Renal cortical epithelial cell (primary cell): Measurements from ENCODE around the gene PLEKHG5. TPM values are rescaled to one million over a fixed set of nuclear protein-coding genes. Genes with fewer than 3 reads are reported as not detected.
A peak's percentile ranks its signal among the peaks of the same experiment; 100 is the strongest.

Experiments used
- DNase-seq: peaks from one replicate; pipeline ENCODE4 v3.0.0-alpha.2; 2011; ENCODE audit warnings: low read depth
- total RNA-seq: library from RNA; depleted of rRNA; stranded (reverse); fragments of >200 nt; gene quantifications from 2 replicates; pipeline ENCODE4 v1.2.3, GENCODE V29; 2014

The PLEKHG5 gene
- total RNA-seq, 1 donor from 2014 or later = 22.2 TPM

DNA sequence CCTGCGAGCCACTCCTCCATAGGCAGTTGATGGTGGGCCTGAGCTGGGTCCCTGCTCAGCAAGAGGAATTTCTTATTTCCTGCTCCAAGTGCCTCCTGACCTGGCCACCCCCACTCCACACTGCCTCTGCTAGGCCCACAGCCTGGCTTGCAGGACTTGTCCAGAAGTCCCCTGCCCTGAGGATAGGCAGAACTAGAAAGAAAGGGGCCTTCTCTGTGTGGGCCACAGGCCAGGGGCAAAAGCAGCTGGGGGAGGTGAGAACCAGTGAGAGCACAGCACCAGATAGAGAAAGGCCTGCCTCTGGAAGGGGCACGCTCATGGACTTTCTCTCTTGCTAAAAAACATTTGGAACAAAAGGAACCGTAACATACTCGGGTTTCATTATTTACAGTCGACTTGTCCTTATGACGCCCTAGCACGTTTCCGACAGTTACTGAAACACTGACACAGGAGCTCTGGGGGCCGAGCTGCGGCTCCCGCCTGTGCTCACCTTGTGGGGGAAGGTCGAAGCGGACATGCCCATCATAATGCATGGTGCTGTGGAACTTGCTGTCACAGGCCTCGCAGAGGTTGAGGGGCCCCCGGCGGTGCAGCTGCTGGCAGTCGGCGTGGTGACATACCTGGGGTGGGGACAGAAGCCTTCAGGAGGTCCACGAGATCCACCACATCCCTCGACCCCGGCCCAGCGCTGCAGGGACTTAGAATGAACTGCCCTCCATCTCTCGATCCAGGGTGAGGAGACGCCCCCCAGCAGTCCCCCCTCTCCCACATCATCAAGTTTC, 14.2 kb downstream of the PLEKHG5 start:
- no peak for DNase-seq

DNA sequence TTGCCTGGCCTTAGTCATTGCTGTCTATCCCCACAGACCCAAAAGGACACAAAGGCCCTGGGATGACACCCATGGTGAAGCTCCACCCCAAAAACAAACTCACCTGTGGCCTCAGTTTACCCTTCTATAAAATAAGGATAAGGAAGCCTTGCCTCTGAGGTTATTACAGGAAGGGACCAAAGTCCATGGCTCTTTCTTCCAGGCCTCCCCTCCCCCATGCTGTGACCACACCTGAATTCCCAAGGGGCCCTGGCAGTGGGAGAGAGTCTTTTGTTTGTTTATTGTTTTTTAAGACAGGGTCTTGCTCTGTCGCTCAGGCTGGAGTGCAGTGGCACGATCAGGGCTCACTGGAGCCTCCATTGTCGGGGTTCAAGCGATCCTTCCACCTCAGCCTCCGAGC, 15.0 kb downstream of the PLEKHG5 start:
- DNase-seq = no peak

DNA sequence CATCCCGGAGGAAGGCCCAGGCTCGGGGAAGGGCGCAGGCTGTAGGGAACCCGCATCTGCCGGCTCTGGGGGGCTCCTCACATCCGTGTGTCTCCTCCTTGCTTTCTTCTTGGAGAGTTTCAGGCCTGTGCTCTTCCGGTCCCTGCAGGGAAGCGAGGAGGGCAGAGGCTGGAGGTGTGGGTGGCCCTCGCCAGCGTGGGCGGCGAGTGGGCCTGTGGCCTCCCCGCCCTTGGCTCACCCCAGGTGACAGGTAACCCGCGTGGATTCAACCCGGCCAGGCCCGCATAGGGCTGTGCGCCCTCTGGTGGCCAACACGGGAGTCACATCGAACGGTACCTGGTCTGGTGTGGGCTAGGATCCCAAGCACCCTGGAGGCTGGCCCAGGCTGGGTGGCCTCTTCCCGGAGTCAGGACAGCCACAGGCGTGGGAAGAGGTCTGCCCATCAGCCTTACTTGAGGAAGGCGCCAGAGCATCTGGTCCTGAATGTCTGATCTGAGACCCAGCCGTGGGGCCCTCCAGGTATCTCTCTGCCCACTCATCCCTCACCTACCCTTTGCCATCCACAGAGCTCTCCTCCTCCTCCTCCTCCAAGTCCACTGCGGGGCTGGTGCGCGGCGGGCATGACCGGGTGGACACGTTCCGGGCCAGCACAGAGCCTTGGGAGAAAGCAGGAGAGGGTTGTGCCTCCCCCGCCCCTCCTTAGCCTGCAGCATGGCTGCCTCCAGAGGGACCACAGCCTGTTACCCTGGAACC, 15.9 kb downstream of the PLEKHG5 start:
- no peak for DNase-seq

DNA sequence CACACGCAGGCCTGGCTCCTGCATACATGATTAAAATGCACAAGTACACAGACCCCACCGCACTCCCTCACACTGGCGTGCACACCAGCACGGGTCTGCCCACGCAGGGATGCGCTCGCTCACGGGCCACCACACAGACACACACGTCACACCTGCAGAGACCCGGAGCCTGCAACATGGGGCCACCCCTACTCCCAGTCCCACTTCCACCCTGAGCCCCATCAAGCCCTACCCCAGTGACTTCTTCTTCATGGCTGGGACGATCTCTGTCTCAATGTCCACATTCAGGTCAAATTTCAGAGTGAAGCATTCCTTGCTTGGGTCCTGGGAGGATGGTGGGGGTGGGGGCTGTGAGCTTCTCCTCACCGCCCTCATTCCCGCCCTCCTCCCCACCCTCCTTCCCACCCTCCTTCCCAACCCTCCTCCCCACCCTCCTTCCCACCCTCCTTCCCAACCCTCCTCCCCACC, 16.6 kb downstream of the PLEKHG5 start:
- DNase-seq = no peak

DNA sequence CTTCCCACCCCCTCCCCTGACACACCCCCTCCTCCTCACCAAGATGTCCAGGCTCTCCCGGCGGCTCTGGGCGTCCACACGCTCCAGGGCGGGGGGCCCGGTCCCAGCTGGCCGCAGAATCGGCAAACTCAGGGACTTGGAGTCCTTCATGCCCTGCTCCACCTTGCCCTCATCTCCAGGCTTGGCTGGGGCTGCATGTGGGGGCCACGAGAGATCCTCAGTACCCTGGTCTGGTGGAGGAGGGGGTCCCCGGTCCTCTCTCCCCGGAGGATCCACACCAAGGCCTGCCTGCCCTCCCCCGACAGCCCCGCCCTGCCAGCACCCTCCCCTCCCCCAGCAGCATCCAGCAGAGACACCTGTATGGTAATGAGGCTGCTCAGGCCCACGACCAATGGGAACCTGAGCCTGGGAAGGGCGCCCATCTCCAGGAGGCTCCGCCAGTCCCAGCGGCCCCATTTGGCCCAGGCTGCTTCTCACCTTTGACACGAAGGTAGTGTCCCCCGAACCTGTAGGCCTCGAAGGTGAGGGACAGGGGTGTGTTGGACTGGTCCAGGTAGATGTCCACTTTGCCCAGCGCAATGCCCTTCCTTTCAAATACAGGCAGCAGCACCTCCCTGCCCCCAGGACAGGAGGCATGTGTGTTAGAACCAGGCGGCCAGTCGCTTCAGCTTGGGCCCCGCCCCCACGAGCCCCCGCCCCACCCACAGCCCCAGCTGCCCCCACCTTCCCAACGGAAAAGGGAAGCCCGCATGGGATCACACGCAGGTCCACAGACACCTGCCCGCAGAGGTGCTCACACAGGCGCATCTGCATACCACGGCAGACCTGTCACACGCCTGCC, 17.3 kb downstream of the PLEKHG5 start:
- no peak for DNase-seq

DNA sequence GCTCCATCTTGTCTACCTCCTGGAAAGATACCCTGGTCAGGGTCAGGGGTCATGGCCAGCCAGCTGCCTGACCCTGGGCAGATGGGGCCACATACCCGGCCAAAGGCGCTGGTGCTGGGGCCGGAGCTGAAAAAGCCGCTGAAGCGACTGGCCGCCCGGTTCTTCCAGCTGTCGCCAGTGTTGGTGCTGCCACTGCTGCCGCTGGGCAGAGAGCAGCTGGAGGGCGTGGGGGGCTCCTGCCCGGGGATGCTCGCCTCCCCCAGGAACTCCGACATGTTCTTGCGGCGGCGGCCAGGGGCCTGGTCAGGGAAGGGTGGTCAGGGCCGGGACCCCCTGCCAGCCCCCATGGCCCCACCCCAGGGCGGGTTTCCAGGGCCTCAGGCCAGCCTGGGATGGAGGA, 18.3 kb downstream of the PLEKHG5 start:
- DNase-seq = no peak

DNA sequence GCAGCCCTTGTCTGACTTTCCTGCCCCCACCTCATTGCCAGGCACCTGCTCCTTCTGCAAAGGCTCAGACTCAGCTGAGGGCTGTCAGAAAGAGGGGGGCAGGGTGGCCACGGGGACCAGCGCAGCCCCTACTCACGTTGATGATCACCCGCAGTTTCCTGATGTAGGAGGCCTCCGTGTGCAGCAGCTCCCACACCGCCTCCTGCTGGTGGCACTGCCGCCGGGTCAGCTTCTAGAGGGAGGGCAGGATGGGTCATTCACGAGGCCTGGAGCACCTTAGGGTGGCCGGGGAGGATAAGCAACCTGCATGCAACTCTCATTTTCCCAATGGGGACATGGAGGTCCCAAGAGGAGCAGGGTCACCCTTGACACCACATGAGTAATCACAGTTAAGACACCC, 19.1 kb downstream of the PLEKHG5 start:
- DNase-seq = no peak

DNA sequence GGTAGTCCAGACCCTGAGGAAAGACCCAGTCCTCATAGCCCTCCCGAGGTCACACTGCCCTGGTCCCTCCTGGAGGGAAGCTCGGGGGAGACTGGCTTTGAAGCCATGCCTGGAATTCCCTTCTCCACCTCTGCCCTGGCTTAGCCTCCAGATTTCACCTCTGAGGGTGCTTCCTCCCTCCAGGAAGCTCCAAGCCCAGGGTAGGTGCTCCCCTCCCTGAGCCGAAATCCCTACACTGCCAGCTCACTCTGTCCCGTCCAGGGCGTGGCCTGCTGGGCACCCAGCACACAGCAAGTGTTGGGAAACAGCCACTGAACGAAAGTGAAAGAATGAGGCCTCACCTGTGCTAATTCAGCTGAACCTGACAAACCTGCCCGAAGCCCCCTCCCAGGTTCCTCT, 19.5 kb downstream of the PLEKHG5 start:
- DNase-seq = no peak

DNA sequence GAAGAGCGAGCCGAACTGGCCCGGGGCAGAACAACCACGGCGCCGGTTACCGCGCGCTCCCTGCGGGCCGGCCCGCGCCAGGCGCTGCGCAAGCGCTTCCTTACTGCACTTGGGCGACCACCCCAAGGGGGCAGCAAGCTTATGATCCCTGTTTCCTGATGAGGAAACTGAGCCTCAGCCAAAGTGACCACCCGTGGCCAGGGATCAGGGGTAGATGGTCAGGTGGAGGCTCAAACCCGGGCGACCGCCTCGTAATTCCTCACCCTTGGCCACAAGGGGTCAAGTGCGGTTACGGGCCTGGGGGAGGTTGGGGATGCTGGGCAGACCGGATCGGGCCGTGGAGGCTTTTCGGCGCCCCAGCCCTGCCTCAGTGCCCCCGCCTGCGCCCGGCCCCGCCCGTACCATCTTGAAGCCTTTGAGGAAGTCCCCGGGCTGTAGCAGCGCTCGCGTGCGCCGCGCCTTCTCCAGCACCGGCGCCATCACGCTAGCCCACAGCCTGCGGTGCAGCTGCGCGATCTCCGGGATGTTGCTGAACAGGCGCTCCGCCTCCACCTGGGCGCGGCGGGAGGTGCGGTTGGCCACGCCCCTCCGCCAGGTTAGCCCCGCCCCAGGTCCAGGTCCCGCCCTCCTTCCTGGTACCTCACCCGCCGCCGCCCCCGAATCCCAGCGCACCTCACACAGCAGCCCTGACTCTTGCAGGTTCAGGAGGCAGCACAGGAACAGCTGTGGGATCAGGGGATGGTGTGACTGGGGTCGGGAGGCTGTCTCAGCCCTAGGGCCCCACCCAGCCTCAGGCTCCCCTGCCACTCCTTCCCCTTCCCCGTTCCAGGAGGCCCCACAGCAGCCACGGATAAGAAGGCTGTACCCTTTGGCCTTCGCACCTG, 20.1 kb downstream of the PLEKHG5 start:
- no peak for DNase-seq

DNA sequence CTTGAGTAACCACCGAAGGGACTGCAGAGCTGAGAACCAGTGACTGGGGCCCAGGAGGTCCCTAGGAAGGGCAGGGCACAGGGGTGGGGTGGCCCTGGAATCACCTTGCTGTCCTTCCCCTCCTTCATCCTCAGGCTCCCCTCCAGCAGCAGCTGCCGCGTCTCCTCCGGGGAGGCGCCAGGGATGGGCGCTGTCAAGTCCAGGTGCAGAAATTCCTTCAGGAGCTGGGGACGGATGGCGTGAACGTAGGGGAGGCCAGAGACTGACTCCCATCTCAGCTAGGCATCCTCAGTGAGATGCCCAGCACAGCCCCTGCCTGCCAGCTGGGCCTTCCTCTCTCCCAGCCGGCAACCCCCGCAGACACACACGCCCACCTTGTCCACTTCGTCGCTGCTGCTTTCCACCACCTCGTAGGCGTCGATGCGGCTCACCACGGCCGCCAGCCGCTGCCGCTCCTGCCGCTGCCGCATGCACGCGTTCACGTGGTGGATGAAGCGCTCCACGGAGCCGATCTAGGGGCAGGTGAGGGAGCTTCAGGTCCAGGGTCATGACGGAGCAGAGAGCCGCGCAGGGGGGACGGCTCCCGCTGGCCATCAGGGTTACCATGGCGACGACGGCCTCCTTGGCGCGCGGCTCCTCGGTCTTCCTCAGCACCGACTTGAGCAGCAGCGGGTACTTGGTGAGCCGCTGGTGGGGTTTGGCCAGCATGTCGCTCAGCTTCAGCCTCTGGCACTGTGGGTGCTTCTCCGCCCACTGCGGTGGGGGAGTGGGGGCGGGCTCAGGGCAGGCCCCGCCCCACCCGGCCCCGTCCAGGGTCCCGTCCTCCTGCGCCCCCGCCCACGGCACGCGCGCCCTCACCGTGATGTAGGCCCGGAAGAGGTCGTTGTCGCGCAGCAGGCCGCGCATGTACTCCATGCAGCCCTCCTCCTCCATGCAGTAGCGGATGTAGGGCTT, 21.1 kb downstream of the PLEKHG5 start:
- DNase-seq = no peak

DNA sequence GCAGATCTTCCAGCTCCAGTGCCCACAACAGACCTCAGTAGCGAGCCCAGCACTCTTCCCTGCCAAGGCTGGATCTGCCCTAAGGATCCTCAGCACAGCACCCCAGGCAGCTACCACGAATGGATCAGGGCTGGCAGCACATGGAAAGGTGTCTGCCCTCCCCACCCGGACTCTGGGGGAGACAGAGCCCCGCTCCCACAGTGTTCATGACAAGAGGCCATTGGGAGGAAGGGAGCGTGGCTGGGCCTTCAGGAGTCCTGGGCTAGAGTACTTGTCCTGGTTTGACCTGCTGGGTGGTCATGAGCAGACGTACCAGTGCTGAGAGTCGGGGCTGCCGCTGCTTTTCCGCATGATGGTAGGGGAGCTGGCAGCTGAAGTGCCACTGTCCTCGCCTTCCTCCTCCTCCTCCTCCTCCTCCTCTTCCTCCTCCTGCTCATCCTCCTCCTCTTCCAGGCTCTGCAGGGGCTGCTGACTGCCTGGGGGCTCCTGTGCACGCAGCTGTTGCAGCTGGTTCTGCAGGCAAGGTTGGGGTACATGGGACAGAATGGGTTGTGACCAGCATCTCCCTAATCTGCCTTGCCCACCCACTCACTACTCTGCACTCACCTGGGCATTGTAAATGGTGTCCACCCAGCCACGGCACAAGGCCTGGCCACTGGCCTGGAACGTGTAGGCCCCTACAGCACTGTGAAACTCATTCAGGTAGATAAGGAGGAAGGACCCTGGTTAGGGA, 22.6 kb downstream of the PLEKHG5 start:
- no peak for DNase-seq

DNA sequence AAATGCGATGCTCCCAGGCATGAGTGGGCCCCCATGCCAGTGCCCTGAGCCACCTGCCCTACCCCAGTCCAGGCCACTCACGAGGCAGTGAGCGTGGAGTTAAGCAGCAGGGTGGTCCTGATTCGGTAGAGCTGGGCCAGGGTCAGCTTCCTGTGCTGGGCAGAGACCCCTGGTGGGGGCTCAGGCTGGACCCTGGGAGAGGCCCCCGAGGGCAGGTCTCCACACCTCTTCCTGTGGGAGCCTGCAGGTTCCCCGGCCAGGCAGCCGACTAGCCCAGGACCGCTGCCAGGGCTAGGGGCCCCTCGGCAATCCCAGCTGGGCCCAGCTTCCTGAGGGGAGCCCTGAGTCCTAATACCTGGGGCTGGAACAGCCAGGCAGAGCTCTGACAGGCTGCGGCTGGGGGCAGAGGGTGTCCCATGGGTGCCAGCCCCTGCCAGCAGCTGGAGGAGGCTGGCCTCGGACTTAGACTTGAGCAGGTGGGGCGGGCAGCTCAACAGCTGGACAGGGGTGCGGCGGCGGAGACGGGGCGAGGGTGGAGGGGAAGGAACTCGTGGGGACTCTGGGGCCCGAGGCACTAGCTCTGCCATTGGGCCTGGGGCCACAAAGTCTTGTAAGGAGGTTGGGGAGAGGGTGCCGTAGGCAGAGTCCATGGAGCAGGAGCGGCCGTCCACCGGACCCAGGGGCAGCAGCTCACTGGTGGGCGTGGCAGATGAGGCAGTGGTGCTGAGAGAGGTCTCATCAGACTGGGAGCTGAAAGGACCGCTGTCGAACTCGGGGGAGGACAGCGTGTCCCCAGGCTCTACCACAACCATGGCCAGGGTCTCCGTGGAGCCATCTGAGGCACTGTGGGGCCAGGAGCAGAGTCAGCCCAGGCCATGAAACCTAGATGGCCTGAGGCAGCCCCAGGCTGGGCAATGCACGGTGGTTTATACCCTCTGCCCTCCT, 23.5 kb downstream of the PLEKHG5 start:
- no peak for DNase-seq

DNA sequence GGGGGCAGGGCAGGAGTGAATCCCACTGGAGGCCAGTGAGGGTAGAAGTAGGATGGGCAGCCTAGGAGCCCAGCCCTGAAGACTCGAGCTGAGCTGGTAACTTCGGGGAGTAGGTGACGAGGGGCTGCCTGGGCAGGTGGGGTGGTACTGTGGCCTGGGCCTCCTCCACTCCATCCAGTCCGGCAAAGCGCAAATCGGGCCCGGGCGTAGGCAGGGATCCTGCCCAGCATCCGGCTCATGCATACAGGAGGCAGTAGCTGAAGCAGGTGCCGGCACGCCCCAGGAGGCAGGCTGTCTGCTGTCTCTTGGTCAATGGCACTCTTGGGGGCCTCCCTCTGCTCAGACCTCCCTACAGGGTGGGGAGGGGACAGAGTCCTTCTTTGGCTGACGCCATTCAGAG, 24.2 kb downstream of the PLEKHG5 start:
- no peak for DNase-seq

DNA sequence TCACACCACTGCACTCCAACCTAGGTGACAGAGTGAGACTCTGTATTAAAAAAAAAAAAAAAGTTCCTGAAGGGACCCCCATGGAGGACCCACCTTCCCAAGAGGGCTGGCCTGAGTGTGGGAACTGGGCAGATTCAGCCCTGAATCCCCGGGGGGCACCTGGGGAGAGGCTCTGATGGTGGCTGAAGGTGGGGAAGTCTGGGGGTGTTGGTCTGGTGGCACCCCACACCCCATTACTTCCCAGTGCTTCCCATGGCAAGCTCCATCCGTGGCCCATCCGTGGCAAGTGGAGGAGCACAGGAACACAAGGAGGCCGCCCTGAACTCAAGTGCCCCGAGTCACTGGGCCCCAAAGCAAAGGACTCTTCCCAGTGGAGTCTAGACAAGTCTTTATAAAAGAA, 24.7 kb downstream of the PLEKHG5 start:
- DNase-seq = no peak

DNA sequence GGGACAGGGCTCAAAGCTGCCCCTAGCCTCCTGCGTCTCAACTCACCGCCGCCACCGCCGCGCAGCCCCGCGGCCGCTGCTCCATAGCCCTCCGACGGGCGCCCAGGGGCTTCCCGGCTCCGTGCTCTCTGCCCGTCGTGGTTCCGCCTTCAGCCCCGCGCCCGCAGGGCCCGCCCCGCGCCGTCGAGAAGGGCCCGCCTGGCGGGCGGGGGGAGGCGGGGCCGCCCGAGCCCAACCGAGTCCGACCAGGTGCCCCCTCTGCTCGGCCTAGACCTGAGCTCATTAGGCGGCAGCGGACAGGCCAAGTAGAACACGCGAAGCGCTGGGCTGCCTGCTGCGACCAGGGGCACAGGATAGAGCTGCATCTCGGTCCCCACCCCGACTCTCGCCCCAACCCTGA, 25.4 kb downstream of the PLEKHG5 start, which contains the start of gene TNFRSF25:
TNFRSF25 (minus strand) TSS at position 151 of the 400 bp plus-strand sequence; CDS start at position 85, 66 bp downstream.
- no peak for DNase-seq

DNA sequence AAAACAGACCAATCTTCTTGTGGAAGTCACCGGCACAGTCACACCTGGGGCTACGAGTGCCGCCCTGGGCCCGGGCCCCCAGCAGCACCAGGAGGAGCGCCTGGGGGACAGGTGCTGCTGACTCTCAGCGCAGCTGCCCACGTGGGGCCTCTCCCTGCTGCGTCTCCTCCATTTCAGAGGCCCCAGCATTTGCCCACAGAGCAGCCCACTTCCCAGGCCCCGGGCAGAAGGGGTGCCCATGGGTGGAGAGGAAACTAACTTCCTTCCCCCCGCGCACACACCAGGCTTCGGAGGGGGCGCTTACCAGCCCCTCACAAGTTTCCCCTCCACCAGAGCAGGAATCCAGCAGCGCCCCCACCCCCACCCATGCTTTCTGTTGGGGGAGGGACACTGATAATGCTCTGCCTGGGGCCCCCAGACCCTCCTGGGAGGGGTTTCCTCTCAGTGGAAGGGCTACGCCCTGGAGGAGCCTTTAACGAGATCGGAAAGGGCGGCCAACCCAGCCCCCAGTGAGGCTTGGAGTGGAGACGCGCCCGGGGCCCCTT, 25.9 kb downstream of the PLEKHG5 start:
- no peak for DNase-seq

DNA sequence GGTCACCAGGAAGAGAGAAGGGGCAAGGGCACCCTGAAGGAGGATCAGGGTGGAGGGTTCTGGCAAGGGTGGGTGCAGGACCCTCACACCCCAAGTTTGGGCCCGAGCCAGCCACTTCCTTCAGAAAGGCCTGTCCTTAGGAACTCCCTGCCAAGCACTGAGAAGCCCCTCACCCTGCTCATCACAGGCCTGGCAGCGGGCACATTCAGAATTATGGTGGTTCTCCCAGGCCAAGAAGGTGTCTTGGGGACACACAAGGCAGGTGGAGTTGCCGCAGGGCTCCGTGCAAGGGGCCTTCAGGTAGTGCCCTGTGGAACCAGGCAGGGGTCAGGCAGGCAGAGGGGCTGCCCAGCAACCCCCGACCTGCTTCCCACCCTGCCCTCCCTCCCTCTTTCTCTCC, 26.6 kb downstream of the PLEKHG5 start:
- no peak for DNase-seq

DNA sequence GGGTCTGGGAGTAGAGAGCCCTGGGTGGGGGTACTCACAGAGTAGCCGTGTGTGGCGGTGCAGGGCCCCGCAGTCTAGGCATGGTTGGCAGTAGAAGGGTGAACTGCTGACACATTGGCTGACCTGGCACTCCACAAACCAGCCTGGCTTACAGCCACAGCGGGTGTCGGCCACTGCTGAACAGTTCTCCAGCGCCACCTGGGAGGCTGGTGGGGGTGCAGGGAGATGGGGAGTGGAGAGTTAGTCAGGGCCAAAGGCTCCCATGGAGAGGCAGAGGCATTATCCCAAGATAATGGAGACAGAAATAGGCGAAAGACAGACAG, 27.0 kb downstream of the PLEKHG5 start:
- peak; percentile 13 for DNase-seq
